Measurements from ENCODE around the gene GOLGA6L1.
"Not testable (repeated sequence)": the region's sequence is repeated elsewhere in the genome, so short reads cannot be mapped to it uniquely, and the experiment has no call there.

GOLGA6L1 gene, protein sequence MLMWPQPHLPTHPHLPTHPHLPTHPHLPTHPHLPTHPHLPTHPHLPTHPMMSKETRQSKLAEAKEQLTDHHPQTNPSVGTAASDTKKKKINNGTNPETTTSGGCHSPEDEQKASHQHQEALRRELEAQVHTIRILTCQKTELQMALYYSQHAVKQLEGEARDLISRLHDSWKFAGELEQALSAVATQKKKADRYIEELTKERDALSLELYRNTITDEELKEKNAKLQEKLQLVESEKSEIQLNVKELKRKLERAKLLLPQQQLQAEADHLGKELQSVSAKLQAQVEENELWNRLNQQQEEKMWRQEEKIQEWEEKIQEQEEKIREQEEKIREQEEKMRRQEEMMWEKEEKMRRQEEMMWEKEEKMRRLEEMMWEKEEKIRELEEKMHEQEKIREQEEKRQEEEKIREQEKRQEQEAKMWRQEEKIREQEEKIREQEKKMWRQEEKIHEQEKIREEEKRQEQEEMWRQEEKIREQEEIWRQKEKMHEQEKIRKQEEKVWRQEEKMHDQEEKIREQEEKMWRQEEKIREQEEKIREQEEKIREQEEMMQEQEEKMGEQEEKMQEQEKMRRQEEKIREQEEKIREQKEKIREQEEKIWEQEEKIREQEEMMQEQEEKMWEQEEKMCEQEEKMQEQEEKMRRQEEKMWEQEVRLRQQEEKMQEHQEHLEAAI

DNA sequence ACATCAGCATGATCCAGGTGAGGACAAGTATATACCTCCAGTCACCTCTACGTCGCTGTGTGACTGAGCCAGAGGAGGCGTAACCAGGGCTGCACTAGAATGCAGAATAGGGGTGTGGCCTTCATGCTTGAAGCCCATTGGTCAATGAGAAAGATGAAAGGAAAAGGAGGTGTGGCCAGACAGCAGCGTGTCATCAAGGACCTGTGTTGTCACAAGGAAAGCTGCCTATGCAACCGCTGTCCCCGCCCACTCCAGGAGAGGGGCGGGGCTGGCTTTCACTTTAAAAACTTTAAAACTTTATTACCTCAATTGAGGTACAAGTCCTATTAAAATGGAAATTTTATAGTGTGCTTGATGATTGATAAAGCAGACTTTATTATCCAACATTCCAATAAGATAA is at the start of gene GOLGA6L1:
GOLGA6L1 (minus strand) TSS at position 101 of the 400 bp plus-strand sequence; CDS start at position 10, 91 bp downstream.
- DNase-seq (ENCODE audit: low read depth, low spot score): not testable (repeated sequence)

DNA sequence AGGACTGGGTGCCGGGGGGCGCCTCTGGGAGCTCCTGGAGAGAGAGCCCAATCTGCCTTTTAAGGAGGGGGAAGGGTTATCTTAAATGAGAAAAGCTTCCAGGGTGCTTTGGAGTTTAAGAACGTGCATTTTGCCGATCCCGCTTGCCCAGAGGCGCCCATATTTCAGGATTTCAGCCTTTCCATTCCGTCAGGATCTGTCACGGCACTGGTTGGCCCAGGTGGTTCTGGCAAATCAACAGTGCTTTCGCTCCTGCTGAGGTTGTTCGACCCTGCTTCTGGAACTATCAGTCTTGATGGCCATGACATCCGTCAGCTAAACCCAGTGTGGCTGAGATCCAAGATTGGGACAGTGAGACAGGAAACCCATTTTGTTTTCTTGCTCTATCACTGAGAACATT is 44.6 kb upstream of the GOLGA6L1 start:
- not testable (repeated sequence) for DNase-seq (ENCODE audit: low read depth, low spot score)

DNA sequence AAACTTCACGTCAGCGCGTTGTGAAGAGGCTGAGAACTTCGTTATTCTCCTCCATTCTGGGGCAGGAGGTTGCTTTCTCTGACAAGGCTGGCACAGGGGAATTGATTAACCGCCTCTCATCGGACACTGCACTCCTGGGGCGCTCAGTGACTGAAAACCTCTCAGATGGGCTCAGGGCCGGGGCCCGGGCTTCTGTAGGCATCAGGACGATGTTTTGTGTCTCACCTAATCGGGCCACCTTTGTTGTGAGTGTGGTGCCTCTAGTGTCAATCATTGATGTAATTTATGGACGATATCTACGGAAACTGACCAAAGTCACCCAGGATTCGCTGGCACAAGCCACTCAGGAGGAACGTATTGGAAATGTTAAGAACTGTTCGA is 43.9 kb upstream of the GOLGA6L1 start:
- not testable (repeated sequence) for DNase-seq (ENCODE audit: low read depth, low spot score)

DNA sequence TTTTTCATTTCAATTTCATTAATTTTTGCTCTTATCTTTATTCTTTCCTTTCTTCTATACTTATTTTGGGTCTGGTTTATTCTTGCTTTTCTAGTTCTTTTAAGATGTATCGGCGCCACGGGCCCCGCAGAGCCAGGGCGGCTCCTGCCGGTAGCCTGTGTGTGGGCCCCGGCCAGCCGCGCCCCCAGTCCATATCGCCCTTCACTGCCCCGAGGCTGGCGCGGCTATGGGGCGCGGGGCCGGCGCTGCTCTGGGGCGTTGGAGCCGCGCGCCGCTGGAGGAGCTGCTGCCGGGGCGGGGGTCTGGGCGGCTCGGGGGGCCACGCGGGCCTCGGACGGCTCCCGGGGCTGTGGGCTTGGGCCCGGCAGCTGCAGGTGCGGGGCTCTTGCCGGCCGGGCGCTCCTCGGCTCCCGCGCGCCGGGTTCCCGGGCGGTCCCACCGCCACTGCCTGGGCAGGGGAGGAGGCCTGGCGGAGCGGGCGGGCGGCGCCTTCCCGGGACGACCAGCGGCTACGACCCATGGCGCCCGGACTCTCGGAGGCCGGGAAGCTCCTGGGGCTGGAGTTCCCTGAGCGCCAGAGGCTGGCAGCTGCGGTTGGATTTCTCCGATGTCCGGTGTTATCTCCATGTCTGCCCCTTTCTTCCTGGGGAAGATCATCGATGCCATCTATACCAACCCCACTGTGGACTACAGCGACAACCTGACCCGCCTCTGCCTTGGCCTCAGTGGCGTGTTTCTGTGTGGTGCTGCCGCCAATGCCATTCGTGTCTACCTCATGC is 43.3 kb upstream of the GOLGA6L1 start:
- DNase-seq (ENCODE audit: low read depth, low spot score): not testable (repeated sequence)

DNA sequence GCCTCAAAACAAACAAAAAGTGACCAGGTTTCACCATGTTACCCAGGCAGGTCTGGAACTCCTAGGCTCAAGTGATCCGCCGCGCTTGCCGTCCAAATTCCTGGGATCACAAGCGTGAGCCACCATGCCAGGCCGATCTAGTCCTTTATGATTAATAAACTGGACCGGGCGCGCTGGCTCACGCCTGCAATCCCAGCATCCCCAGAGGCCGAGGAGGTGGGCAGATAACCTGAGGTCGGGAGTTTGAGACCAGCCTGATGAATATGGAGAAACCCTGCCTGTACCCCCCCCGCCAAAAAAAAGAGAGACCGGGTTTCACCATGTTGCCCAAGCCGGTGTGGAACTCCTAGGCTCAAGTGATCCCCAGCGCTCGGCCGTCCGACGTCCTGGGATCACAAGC is 40.1 kb upstream of the GOLGA6L1 start:
- not testable (repeated sequence) for DNase-seq (ENCODE audit: low read depth, low spot score)

DNA sequence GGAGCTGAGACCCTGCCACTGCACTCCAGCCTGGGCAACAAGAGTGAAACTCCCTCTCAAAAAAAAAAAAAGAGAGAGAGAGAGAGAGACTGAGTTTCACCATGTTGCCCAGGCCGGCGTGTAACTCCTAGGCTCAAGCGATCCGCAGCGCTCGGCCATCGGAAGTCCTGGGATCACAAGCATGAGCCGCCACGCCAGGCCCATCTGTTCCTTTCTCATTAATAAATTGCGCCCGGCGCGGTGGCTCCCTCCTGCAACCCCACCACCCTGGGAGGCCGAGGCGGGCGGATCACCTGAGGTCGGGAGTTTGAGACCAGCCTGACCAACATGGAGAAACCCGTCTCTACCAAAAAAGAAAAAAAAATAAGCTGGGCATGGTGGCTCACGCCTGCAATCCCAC is 39.0 kb upstream of the GOLGA6L1 start:
- DNase-seq (ENCODE audit: low read depth, low spot score): not testable (repeated sequence)

DNA sequence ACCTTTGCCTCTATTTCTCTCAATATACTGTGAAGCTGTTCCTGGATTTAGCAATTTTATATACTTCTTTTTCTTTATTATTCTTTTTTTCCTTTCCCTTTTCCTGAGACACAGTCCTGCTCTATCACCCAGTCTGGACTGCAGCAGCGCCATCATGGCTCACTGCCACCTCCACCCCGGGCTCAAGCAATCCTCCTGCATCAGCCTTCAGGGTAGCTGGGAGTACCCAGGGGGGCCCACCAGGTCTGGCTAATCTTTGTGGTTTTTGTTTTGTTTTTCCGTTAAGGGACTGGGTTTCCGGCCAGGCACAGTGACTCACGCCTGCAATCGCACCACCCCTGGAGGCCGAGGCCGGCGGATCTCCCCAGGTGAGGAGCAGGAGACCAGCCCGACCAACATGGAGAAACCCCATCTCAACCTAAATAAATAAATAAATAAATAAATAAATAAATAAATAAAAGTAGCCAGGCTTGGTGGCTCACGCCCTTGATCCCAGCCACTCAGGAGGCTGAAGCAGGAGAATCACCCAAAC is 38.1 kb upstream of the GOLGA6L1 start:
- not testable (repeated sequence) for DNase-seq (ENCODE audit: low read depth, low spot score)

DNA sequence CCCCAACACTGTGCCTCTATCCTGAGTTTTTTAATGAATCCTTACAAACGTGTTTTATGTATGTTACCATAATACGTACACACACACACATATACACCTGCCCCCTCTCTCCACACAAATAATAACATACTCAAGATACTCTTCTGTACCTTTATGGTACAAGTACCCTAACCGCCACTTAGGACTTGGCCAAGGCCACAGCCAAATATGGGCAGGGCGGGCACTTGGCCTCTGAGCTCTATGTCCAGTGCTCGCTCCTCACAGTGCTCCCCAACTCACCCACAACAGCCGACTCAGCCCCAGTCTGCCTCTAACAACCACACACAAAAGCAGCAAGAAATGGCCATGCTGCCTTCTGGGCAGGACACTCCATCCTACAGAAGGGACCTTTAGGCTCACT is 3.8 kb downstream of the GOLGA6L1 start:
- not testable (repeated sequence) for DNase-seq (ENCODE audit: low read depth, low spot score)

DNA sequence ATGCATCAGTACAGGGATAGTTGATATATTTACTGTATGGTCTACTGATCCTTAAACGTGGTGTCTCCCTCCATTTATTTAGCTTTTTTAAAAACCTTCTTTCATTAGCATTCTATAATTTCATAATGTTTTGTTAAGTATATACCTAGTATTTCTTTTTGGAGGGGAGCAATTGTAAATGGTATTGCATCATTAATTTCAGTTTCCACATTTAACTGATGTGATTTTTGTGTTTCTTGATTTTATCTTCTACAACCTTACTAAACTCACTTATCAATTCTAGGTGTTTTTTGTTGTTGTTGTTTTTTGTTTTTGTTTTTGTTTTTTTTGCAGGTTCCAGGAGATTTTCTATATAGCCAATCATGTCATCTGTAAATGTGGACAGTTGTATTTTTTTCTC is 18.4 kb downstream of the GOLGA6L1 start:
- DNase-seq (ENCODE audit: low read depth, low spot score): no peak

DNA sequence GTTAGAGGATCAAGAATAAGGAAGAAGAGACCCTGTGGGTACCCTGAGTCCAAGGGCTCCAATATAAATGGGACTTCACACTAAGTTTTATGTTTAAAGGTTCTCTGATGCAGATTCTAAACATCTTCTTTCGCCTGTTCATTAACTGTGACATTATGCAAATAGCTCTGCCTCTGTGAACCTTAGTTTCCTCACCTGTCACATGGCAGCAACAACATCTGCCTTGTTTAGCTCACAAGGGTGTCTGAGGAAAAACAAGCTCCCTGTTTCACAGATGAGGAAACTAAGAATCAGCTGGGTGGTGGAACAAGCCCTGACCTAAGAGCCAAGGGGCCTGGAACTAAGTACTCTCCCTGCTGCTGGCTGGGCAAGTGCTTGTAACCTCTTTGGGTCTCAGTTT is 40.8 kb downstream of the GOLGA6L1 start:
- DNase-seq (ENCODE audit: low read depth, low spot score): no peak

DNA sequence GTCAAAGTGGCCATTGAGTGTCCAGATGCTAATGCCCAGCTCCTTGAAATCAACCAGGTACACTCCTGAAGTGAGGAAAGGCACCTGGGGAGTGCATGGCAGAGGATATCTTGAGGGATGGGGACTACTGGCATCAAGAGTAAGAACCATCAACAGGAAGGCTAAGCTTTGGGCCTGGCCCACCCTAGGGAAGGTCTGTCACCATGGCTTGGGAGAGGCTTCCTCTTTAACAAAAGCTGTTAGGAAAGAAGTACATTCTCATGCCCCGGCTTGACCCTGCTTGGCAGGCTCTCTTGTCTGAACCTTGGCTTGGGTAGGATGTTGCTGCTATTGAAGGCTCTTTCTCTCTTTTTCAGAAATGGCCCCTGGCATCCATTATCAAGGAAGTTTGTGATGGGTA is 53.5 kb downstream of the GOLGA6L1 start:
- DNase-seq (ENCODE audit: low read depth, low spot score): no peak

DNA sequence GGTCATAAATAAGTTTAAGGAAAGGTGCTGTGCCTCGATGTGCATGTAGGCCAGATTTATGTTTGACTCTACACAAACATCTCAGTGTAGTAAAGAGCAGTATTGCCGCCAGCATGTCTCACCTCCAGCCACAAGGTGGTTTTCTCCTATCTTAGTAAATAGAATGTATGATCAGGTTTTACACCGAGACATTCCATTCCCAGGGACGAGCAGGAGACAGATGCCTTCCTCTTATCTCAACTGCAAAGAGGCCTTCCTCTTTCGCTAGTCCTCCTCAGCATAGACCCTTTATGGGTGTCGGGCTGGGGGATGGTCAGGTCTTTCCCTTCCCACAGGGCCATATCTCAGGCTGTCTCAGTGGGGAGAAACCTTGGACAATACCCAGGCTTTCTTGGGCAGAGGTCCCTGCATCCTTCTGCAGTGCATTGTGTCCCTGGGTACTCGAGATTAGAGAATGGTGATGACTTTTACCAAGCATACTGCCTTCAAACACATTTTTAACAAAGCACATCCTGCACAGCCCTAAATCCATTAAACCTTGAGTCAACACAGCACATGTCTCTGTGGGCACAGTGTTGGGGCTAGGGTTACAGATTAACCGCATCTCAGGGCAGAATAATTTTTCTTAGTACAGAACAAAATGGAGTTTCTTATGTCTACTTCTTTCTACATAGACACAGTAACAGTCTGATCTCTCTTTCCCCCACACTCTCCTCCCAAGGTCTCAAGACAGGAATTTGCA is 54.5 kb downstream of the GOLGA6L1 start:
- DNase-seq (ENCODE audit: low read depth, low spot score): not testable (repeated sequence)

DNA sequence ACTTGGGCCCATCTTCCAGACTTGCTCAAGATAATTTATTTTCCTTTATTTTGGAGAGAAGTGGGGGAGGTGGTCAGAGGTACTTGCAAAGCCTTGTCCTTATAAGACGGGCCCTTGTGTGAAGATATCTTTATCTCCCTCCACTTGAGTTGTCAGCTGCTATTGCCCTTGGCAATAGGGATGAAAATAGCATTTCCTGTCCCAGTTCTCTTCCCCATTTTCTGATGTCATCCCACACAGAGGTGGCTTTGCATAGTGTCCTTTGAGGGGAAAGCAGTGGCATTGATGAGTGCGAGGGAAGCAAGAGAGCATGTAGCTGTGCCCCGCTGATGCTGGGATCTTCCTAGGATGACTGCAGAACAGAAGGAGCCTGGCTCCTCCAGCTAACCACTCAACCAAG is 55.4 kb downstream of the GOLGA6L1 start:
- DNase-seq (ENCODE audit: low read depth, low spot score): no peak

DNA sequence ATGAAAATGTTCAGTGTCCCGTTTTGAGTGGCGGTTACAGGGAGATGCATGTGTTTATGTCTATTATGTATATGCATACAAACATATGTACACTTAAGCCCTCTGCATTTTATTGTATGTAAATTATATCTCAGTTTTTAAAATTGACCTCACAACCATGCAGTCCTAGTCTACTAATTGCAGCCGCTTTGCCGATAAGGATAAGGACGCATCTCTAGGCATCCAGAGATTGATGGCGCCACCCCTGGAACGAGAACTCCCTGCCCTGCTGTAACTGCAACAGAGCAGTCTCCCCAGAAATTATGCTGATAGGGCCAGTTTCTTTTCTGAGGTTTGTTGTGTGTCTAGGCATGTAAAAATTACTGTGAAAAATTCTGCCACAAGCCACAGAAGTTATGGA is 56.9 kb downstream of the GOLGA6L1 start:
- no peak for DNase-seq (ENCODE audit: low read depth, low spot score)

All from smooth muscle cell of the brain vasculature (primary cell).